Heart left ventricle (tissue), 16 donors: Measurements from ENCODE around the gene FNIP1. TPM values are rescaled to one million over a fixed set of nuclear protein-coding genes. Genes with fewer than 3 reads are reported as not detected.

Source experiments
- ATAC-seq, 4 donors: fragments of 200-7000 bp; cut with Tn5 transposase; one replicate each; pipeline ENCODE4 v1.9.1; 2020 to 2022; ENCODE audit warnings: moderate library complexity in 4 of 4, mild to moderate bottlenecking in 3 of 4, moderate number of reproducible peaks in 1 of 4
- DNase-seq, 5 donors: peaks; one replicate each; pipeline ENCODE4 v3.0.0-alpha.2; 2020
- H3K27ac ChIP-seq, 12 donors: fragments of 200-600 bp; sonication (generic) in 4 of 12; one replicate each; pipeline versions ENCODE4 v1.5.0 to v1.8.0; 2016 to 2022; ENCODE audit warnings: mild to moderate bottlenecking in 2 of 12
- H3K27me3 ChIP-seq, 9 donors: fragments of 200-600 bp; sonication (generic) in 2 of 9; one replicate each; pipeline versions ENCODE4 v1.5.1 to v1.8.0; 2016 to 2022; ENCODE audit warnings: mild to moderate bottlenecking in 3 of 9
- H3K36me3 ChIP-seq, 9 donors: fragments of 200-600 bp; sonication (generic) in 2 of 9; one replicate each; pipeline versions ENCODE4 v1.5.0 to v1.8.0; 2018 to 2022; ENCODE audit warnings: mild to moderate bottlenecking in 2 of 9
- H3K4me1 ChIP-seq, 12 donors: fragments of 200-600 bp; sonication (generic) in 4 of 12; one replicate each; pipeline versions ENCODE4 v1.5.0 to v1.8.0; 2016 to 2022; ENCODE audit warnings: mild to moderate bottlenecking in 3 of 12
- H3K4me3 ChIP-seq, 12 donors: fragments of 200-600 bp; sonication (generic) in 4 of 12; one replicate each; pipeline versions ENCODE4 v1.5.0 to v1.8.0; 2017 to 2022; ENCODE audit warnings: mild to moderate bottlenecking in 9 of 12, moderate library complexity in 4 of 12
- H3K9me3 ChIP-seq, 12 donors: fragments of 200-600 bp; sonication (generic) in 4 of 12; one replicate each; pipeline versions ENCODE4 v1.5.0 to v1.8.0; 2016 to 2022; ENCODE audit warnings: mild to moderate bottlenecking in 1 of 12
- CTCF ChIP-seq, 12 donors: fragments of 200-600 bp; sonication (generic) in 4 of 12; IDR thresholded peaks; one replicate each; pipeline versions ENCODE4 v1.5.0 to v1.8.0; 2018 to 2022; ENCODE audit warnings: antibody characterized with exemption in 12 of 12, mild to moderate bottlenecking in 5 of 12
- POLR2A ChIP-seq, 2 donors: fragments of 450-650 bp; IDR thresholded peaks; one replicate each; pipeline ENCODE4 v1.6.1; 2017; ENCODE audit warnings: antibody characterized with exemption in 2 of 2, mild to moderate bottlenecking in 2 of 2, moderate library complexity in 2 of 2
- WGBS, 4 donors: extraction: QIAGEN DNeasy Blood & Tissue Kit in 2 of 4; methylation state at CpG; one replicate each; pipeline versions ENCODE4 v1.1.5 to v1.1.7; 2013 to 2018; 5-methylcytosine and 5-hydroxymethylcytosine counted together
- intact Hi-C, 10 donors: fragments of 100-400 bp; cut with DNase I; formaldehyde crosslinking; loops; one replicate each; pipeline versions ENCODE4 v1.11.1 to v1.14.2; 2022
- polyA plus RNA-seq, 2 donors: library from polyadenylated mRNA; stranded (reverse); fragments of 200-250 nt; gene quantifications; one replicate each; pipeline ENCODE4 v1.2.3, GENCODE V29; 2013
- total RNA-seq, 9 donors: library from RNA; depleted of rRNA in 2 of 9; stranded (reverse); fragments of >200 nt in 2 of 9; fragmentation: NEBNext Ultra II Directional in 3 of 9; extraction: Animal tissue kit (Norgen Biotek cat#: 25700) in 3 of 9; gene quantifications; one replicate each; pipeline versions ENCODE4 v1.1.0 to v1.2.4, GENCODE V29; 2016 to 2023
- donor health status: ischemic (EF 13 %, LVEDD 7.1; RV severe dilation, severe dysfunction).
- donor health status: healthy with polysubstance abuse.
- donor health status: DM: no; HTN: yes; CAD: no.
- donor health status: DM: no; HTN: no; CAD: no.
- donor health status: ischemic (EF 25% LVEDD 6.9; RV normal size, moderate dysfunction).
- donor health status: ischemic (EF 25% LVEDD 5.7; RV mildly dilated, moderate dysfunction).
- donor health status: healthy.
- donor health status: DM: yes; HTN: yes; CAD: no.
- donor health status: ischemic (EF 35%, LVEDD 5.7; RV mildly dilated, moderate dysfunction).
- donor health status: nonischemic (EF 11% LVEDD 7.7; RV severe dilation, severe dysfunction).
- donor health status: DM: yes; HTN: yes; CAD: no.
- donor health status: PGD.
- donor health status: ischemic (EF 29% LVEDD 5.4; RV normal size, mild dysfunction).
- donor health status: nonischemic (EF 23%, LVEDD 6.1; RV moderate dilation, normal function).

Gene FNIP1
- total and polyA plus RNA-seq, 11 donors, result 5.6 to 41.3 (median 33.7) TPM

GRCh38 chr5:131825404-131826013 lies 28.7 kb upstream of the FNIP1 start:
- Histone ChIP-seq H3K4me1 (no peaks in the 10 kb centered on the region), H3K27me3 (peaks cover 0 to 4% (median 0%) of the 10 kb centered on the region in 9 donors), H3K27ac (no peak overlapping the region), H3K4me3 (no peak overlapping the region), H3K9me3 (peaks cover 0 to 22% (median 0%) of the 10 kb centered on the region in 12 donors), H3K36me3 (no peaks in the 10 kb centered on the region)
- TF ChIP-seq CTCF (IDR thresholded peaks at IDR 0.05), result no peak
- no peak for TF ChIP-seq POLR2A (IDR thresholded peaks at IDR 0.05)
- no peak for ATAC-seq
- intact Hi-C loops, result no loop called here
- whole genome bisulfite sequencing, 4 donors, result 58 to 78% (median 73%) methylated on average over 2 of the region's 2 CpGs
- no peak for DNase-seq

- Histone ChIP-seq H3K9me3 (peaks cover 0 to 22% (median 0%) of the 10 kb centered on the region in 12 donors), H3K36me3 (no peaks in the 10 kb centered on the region), H3K27ac (no peak overlapping the region), H3K27me3 (peaks cover 0 to 4% (median 0%) of the 10 kb centered on the region in 9 donors), H3K4me1 (no peaks in the 10 kb centered on the region), H3K4me3 (no peak overlapping the region)
- intact Hi-C loops, result loop anchor here in 1 of 10 donors (5.0 kb wide), 1 partner anchor 168 kb away; no protein-coding TSS in a partner anchor
- TF ChIP-seq POLR2A (IDR thresholded peaks at IDR 0.05), result no peak
- no peak for TF ChIP-seq CTCF (IDR thresholded peaks at IDR 0.05)
- no peak for ATAC-seq
- 91 to 100% (median 96%) methylated on average over 1 of the region's 1 CpG for WGBS, 4 donors
- no peak for DNase-seq
Observed at GRCh38 chr5:131824631-131825030, 27.8 kb upstream of the FNIP1 start.

- H3K27me3 ChIP-seq, result peaks cover 0 to 4% (median 0%) of the 10 kb centered on the region in 9 donors
- no peaks in the 10 kb centered on the region for H3K36me3 ChIP-seq
- intact Hi-C loops, result loop anchor here in 1 of 10 donors (5.0 kb wide), 1 partner anchor 171 kb away; no protein-coding TSS in a partner anchor
- H3K4me1 ChIP-seq, result no peaks in the 10 kb centered on the region
- 60 to 81% (median 68%) methylated on average over 1 of the region's 1 CpG for whole genome bisulfite sequencing, 4 donors
- H3K9me3 ChIP-seq, result peaks cover 0 to 15% (median 0%) of the 10 kb centered on the region in 12 donors
- H3K4me3 ChIP-seq, result no peak overlapping the region
- ATAC-seq, result no peak
- TF ChIP-seq CTCF (IDR thresholded peaks at IDR 0.05), result no peak
- no peak for TF ChIP-seq POLR2A (IDR thresholded peaks at IDR 0.05)
- DNase-seq, result no peak
- no peak overlapping the region for H3K27ac ChIP-seq
Observed at GRCh38 chr5:131821221-131821620, 24.4 kb upstream of the FNIP1 start.

GRCh38 chr5:131818001-131818724 lies 21.3 kb upstream of the FNIP1 start:
- intact Hi-C loops, result loop anchor here in 1 of 10 donors (2.0 to 10.0 kb wide), 2 partner anchors 187 to 233 kb away; no protein-coding TSS in a partner anchor

More at GRCh38 chr5:131818001-131818724, 21.3 kb upstream of the FNIP1 start:
- no peaks in the 10 kb centered on the region for H3K9me3 ChIP-seq
- peaks cover 0 to 4% (median 0%) of the 10 kb centered on the region in 9 donors for H3K27me3 ChIP-seq
- no peaks in the 10 kb centered on the region for H3K4me1 ChIP-seq
- no peak for TF ChIP-seq CTCF (IDR thresholded peaks at IDR 0.05)
- no peak for TF ChIP-seq POLR2A (IDR thresholded peaks at IDR 0.05)
- DNase-seq (no peak), ATAC-seq (no peak)
- H3K36me3 ChIP-seq, result no peaks in the 10 kb centered on the region
- no peak overlapping the region for H3K27ac ChIP-seq
- no peak overlapping the region for H3K4me3 ChIP-seq
- 82 to 88% (median 86%) methylated on average over 2 of the region's 2 CpGs for WGBS, 4 donors
